ENCODE data around the gene CCL7. TPM values are rescaled to one million over a fixed set of nuclear protein-coding genes. Genes with fewer than 3 reads are reported as not detected.
A peak's percentile ranks its signal among the peaks of the same experiment; 100 is the strongest.

CCL7 gene
- total RNA-seq, 2 donors from 2014 or later = 0.72 TPM; not detected in 1

- intact Hi-C loops (cut with DNase I) = no loop called here
- Histone ChIP-seq H3K36me3 (no peaks in the 10 kb centered on the region), H3K9me3 (no peaks in the 10 kb centered on the region), H3K4me1 (no peaks in the 10 kb centered on the region), H3K27ac (no peak overlapping the region), H3K4me3 (no peak overlapping the region), H3K9ac (ENCODE audit: low read depth in 2 of 2, low read length in 2 of 2) (no peak overlapping the region), H3K27me3 (no peaks in the 10 kb centered on the region)
- TF ChIP-seq CTCF (IDR thresholded peaks at IDR 0.05) = no peak
- DNase-seq = no peak
These were observed 35.0 kb downstream of the CCL7 start for GRCh38 chr17:34305061-34305460.

GRCh38 chr17:34305606-34306005, 35.6 kb downstream of the CCL7 start:
- no peak for DNase-seq
- H3K4me3 ChIP-seq = no peak overlapping the region
- no peaks in the 10 kb centered on the region for H3K4me1 ChIP-seq
- intact Hi-C loops (cut with DNase I) = no loop called here
- no peak for TF ChIP-seq CTCF (IDR thresholded peaks at IDR 0.05)
- H3K9ac ChIP-seq (ENCODE audit: low read depth in 2 of 2, low read length in 2 of 2) = no peak overlapping the region
- H3K27me3 ChIP-seq = no peaks in the 10 kb centered on the region
- H3K27ac ChIP-seq = no peak overlapping the region
- H3K36me3 ChIP-seq = no peaks in the 10 kb centered on the region
- no peaks in the 10 kb centered on the region for H3K9me3 ChIP-seq

- H3K4me1 ChIP-seq = no peaks in the 10 kb centered on the region
- intact Hi-C loops (cut with DNase I) = no loop called here
- peak; percentile 13 for TF ChIP-seq CTCF (IDR thresholded peaks at IDR 0.05)
- H3K9me3 ChIP-seq = no peaks in the 10 kb centered on the region
- H3K27ac ChIP-seq = no peak overlapping the region
- H3K9ac ChIP-seq (ENCODE audit: low read depth in 2 of 2, low read length in 2 of 2) = no peak overlapping the region
- H3K4me3 ChIP-seq = no peak overlapping the region
- no peak for DNase-seq
- no peaks in the 10 kb centered on the region for H3K27me3 ChIP-seq
- H3K36me3 ChIP-seq = no peaks in the 10 kb centered on the region
These were observed 36.4 kb downstream of the CCL7 start for GRCh38 chr17:34306466-34306865.

GRCh38 chr17:34307110-34307509, 37.1 kb downstream of the CCL7 start:
- H3K27ac ChIP-seq = no peak overlapping the region
- no peak for DNase-seq
- intact Hi-C loops (cut with DNase I) = no loop called here

GRCh38 chr17:34308371-34308770, 38.4 kb downstream of the CCL7 start:
- H3K9ac ChIP-seq (ENCODE audit: low read depth in 2 of 2, low read length in 2 of 2) = no peak overlapping the region
- TF ChIP-seq CTCF (IDR thresholded peaks at IDR 0.05) = no peak
- no peak overlapping the region for H3K4me3 ChIP-seq
- no peaks in the 10 kb centered on the region for H3K36me3 ChIP-seq
- H3K9me3 ChIP-seq = no peaks in the 10 kb centered on the region
- H3K4me1 ChIP-seq = no peaks in the 10 kb centered on the region
- H3K27me3 ChIP-seq = no peaks in the 10 kb centered on the region
- H3K27ac ChIP-seq = no peak overlapping the region
- no peak for DNase-seq
- intact Hi-C loops (cut with DNase I) = no loop called here

More at GRCh38 chr17:34307110-34307509, 37.1 kb downstream of the CCL7 start:
- no peak for TF ChIP-seq CTCF (IDR thresholded peaks at IDR 0.05)
- no peak overlapping the region for H3K9ac ChIP-seq (ENCODE audit: low read depth in 2 of 2, low read length in 2 of 2)
- H3K27me3 ChIP-seq = no peaks in the 10 kb centered on the region
- no peaks in the 10 kb centered on the region for H3K36me3 ChIP-seq
- no peaks in the 10 kb centered on the region for H3K9me3 ChIP-seq
- no peaks in the 10 kb centered on the region for H3K4me1 ChIP-seq
- no peak overlapping the region for H3K4me3 ChIP-seq

- Histone ChIP-seq H3K9ac (ENCODE audit: low read depth in 2 of 2, low read length in 2 of 2) (no peak overlapping the region), H3K9me3 (no peaks in the 10 kb centered on the region), H3K27ac (no peak overlapping the region), H3K4me1 (no peaks in the 10 kb centered on the region), H3K27me3 (no peaks in the 10 kb centered on the region), H3K36me3 (no peaks in the 10 kb centered on the region), H3K4me3 (no peak overlapping the region)
- DNase-seq = no peak
- no peak for TF ChIP-seq CTCF (IDR thresholded peaks at IDR 0.05)
- intact Hi-C loops (cut with DNase I) = no loop called here
These were observed 41.3 kb downstream of the CCL7 start for GRCh38 chr17:34311291-34311690.
